HG02938 (cell line): ENCODE measurements around the gene DPH1.

Experiments used
- ATAC-seq: cut with Tn5 transposase; IDR thresholded peaks from one replicate; pipeline ENCODE4 v1.9.1; 2021; ENCODE audit warnings: mild to moderate bottlenecking, moderate library complexity; ENCODE audit not compliant: unreplicated experiment

The DPH1 gene

GRCh38 chr17:2049333-2050299 is 19.7 kb downstream of the DPH1 start:
- ATAC-seq = peak; percentile 50

GRCh38 chr17:2050300-2051060 is 20.5 kb downstream of the DPH1 start:
- ATAC-seq = peak; percentile 11

GRCh38 chr17:2051061-2051932 is 21.3 kb downstream of the DPH1 start:
- ATAC-seq = no peak

GRCh38 chr17:2051933-2052559 is 22.1 kb downstream of the DPH1 start:
- ATAC-seq = no peak

- ATAC-seq = no peak
Measured at GRCh38 chr17:2053380-2054261, 23.7 kb downstream of the DPH1 start.

GRCh38 chr17:2054262-2054511 is 24.2 kb downstream of the DPH1 start:
- ATAC-seq = no peak

GRCh38 chr17:2054512-2055291 is 24.7 kb downstream of the DPH1 start, which contains the start of gene HIC1:
HIC1 (plus strand) TSS chr17:2055103; CDS start chr17:2056691, 1,588 bp downstream.
- ATAC-seq = no peak

- no peak for ATAC-seq
Measured at GRCh38 chr17:2055292-2056205, 25.6 kb downstream of the DPH1 start.

- ATAC-seq = no peak
Measured at GRCh38 chr17:2056206-2057174, 26.5 kb downstream of the DPH1 start.

- no peak for ATAC-seq
Measured at GRCh38 chr17:2057175-2057759, 27.3 kb downstream of the DPH1 start.

- no peak for ATAC-seq
Measured at GRCh38 chr17:2057760-2058585, 28.0 kb downstream of the DPH1 start.

- no peak for ATAC-seq
Measured at GRCh38 chr17:2058586-2059546, 28.9 kb downstream of the DPH1 start.

GRCh38 chr17:2059547-2060384 is 29.8 kb downstream of the DPH1 start:
- no peak for ATAC-seq

- ATAC-seq = no peak
Measured at GRCh38 chr17:2060385-2060658, 30.4 kb downstream of the DPH1 start.
